Calu3 (cell line): ENCODE results near the gene NEXMIF. TPM values are rescaled to one million over a fixed set of nuclear protein-coding genes. Genes with fewer than 3 reads are reported as not detected.

Experiments used
- BruUV-seq: library from RNA; stranded (reverse); fragments of 400-500 nt; replicated peaks from 2 replicates; lab custom pipeline; 2021; lab: Mats Ljungman, UMichigan
- CTCF ChIA-PET: fragments of 300-600 bp; sonication (Branson Sonifier 250); formaldehyde crosslinking; loops from one replicate; lab custom pipeline; 2022; ENCODE audit warnings: antibody characterized with exemption; lab: Charles Lee
- DNase-seq: peaks from one replicate; pipeline ENCODE4 v3.0.0; 2022
- H3K27ac Mint-ChIP-seq: one replicate; pipeline ENCODE4 v1.8.0; 2022; ENCODE audit warnings: mixed read lengths; ENCODE audit not compliant: unreplicated experiment
- H3K27me3 Mint-ChIP-seq: one replicate; pipeline ENCODE4 v1.8.0; 2022; ENCODE audit warnings: mixed read lengths; ENCODE audit not compliant: unreplicated experiment
- H3K36me3 Mint-ChIP-seq: one replicate; pipeline ENCODE4 v1.8.0; 2022; ENCODE audit warnings: mild to moderate bottlenecking, moderate library complexity, mixed read lengths; ENCODE audit not compliant: insufficient read depth, unreplicated experiment
- H3K4me1 Mint-ChIP-seq: one replicate; pipeline ENCODE4 v1.8.0; 2022; ENCODE audit warnings: mild to moderate bottlenecking, low read depth, mixed read lengths; ENCODE audit not compliant: unreplicated experiment
- H3K4me3 Mint-ChIP-seq: one replicate; pipeline ENCODE4 v1.8.0; 2022; ENCODE audit warnings: mild to moderate bottlenecking, low read depth, moderate library complexity, mixed read lengths; ENCODE audit not compliant: unreplicated experiment
- H3K9me3 Mint-ChIP-seq: one replicate; pipeline ENCODE4 v1.8.0; 2022; ENCODE audit warnings: low read depth, mixed read lengths; ENCODE audit not compliant: unreplicated experiment
- intact Hi-C: fragments of 100-400 bp; cut with micrococcal nuclease; formaldehyde crosslinking; loops from one replicate; pipeline ENCODE4 v1.10.0; 2022; ENCODE audit not compliant: unreplicated experiment
- total RNA-seq: library from RNA; stranded (reverse); gene quantifications from 2 replicates; pipeline ENCODE4 v1.2.3, GENCODE V29; 2022
- TF ChIP-seq, protein P1 (sequence below): fragments of 200-600 bp; IDR thresholded peaks from one replicate; pipeline ENCODE4 v1.8.0; 2022; ENCODE audit warnings: antibody characterized with exemption; ENCODE audit not compliant: unreplicated experiment

Gene NEXMIF
- total RNA-seq, 1 experiment from 2014 or later = not detected

DNA sequence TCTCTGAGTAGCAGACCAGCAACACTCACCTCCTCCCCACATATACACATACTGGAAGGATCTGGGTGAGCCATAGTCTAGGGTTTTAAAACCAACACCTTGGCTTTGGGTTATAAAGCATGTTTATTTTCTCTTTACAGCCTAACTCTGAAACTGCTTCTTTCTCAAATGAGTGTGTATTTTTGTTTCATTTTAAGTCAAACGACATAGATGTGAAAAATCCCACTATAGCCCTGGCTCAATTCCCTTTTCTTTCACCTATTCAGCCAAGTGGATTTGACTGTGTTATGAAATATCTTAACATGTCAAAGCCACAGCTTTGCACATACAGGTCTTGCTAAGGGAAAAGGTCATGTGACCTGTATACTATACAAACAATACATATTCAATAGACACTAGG, 13.8 kb downstream of the NEXMIF start:
- no peak overlapping the region for H3K27ac Mint-ChIP-seq
- H3K36me3 Mint-ChIP-seq = no peaks in the 10 kb centered on the region
- H3K9me3 Mint-ChIP-seq = peaks cover 6% of the 10 kb centered on the region
- no TSS peak for BruUV-seq
- intact Hi-C loops = no loop called here
- no peak overlapping the region for H3K4me3 Mint-ChIP-seq
- CTCF ChIA-PET = interaction anchor here (0.6 kb wide), 1 partner anchor 377 kb away, joined by 3 read pairs; no protein-coding TSS in a partner anchor
- TF ChIP-seq, protein P1, sequence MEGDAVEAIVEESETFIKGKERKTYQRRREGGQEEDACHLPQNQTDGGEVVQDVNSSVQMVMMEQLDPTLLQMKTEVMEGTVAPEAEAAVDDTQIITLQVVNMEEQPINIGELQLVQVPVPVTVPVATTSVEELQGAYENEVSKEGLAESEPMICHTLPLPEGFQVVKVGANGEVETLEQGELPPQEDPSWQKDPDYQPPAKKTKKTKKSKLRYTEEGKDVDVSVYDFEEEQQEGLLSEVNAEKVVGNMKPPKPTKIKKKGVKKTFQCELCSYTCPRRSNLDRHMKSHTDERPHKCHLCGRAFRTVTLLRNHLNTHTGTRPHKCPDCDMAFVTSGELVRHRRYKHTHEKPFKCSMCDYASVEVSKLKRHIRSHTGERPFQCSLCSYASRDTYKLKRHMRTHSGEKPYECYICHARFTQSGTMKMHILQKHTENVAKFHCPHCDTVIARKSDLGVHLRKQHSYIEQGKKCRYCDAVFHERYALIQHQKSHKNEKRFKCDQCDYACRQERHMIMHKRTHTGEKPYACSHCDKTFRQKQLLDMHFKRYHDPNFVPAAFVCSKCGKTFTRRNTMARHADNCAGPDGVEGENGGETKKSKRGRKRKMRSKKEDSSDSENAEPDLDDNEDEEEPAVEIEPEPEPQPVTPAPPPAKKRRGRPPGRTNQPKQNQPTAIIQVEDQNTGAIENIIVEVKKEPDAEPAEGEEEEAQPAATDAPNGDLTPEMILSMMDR = no peak
- no peaks in the 10 kb centered on the region for H3K4me1 Mint-ChIP-seq
- DNase-seq = no peak
- no peaks in the 10 kb centered on the region for H3K27me3 Mint-ChIP-seq

DNA sequence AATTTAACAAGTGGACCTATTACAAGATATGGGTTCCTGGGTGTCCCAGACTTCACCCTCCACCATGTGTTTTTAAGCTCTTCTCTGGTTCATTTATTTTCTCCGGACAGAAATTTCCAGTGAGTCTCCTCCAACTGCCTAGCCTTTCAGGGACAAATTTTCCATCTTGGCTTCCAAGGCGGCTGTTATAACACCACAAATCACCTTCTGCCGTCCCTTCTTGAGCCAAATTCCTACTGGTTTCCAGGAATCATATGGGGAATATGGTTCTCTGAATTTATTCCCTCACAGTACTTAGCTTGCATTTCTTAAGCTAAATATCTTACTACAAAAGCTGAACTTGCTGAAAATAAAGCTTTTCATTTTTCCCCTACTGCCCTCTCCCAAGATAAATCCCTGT, 18.8 kb downstream of the NEXMIF start:
- H3K4me1 Mint-ChIP-seq = no peaks in the 10 kb centered on the region

GRCh38 chrX:74902806-74903205, 22.4 kb downstream of the NEXMIF start:
- no TSS peak for BruUV-seq
- H3K36me3 Mint-ChIP-seq = no peaks in the 10 kb centered on the region
- CTCF ChIA-PET = interaction anchor here (0.8 kb wide), 1 partner anchor 26 kb away, joined by 6 read pairs; no protein-coding TSS in a partner anchor
- H3K9me3 Mint-ChIP-seq = peaks cover 7% of the 10 kb centered on the region
- H3K4me3 Mint-ChIP-seq = no peak overlapping the region
- no peaks in the 10 kb centered on the region for H3K27me3 Mint-ChIP-seq
- intact Hi-C loops = no loop called here
- H3K4me1 Mint-ChIP-seq = no peaks in the 10 kb centered on the region
- TF ChIP-seq, protein P1 = no peak
- H3K27ac Mint-ChIP-seq = no peak overlapping the region
- no peak for DNase-seq

More for the DNA sequence above, 18.8 kb downstream of the NEXMIF start:
- intact Hi-C loops = no loop called here
- TF ChIP-seq, protein P1 = no peak
- Mint-ChIP-seq H3K9me3 (peaks cover 2% of the 10 kb centered on the region), H3K4me3 (no peak overlapping the region), H3K27me3 (no peaks in the 10 kb centered on the region), H3K36me3 (no peaks in the 10 kb centered on the region), H3K27ac (no peak overlapping the region)
- CTCF ChIA-PET = no interaction called here
- BruUV-seq = no TSS peak
- DNase-seq = no peak

- DNase-seq = no peak
- Mint-ChIP-seq H3K9me3 (peaks cover 5% of the 10 kb centered on the region), H3K27me3 (no peaks in the 10 kb centered on the region)
These were observed 32.7 kb downstream of the NEXMIF start for GRCh38 chrX:74892561-74892960.

More at GRCh38 chrX:74892561-74892960, 32.7 kb downstream of the NEXMIF start:
- TF ChIP-seq, protein P1 = no peak
- no TSS peak for BruUV-seq
- intact Hi-C loops = no loop called here
- CTCF ChIA-PET = no interaction called here
- no peak overlapping the region for H3K27ac Mint-ChIP-seq
- H3K36me3 Mint-ChIP-seq = no peaks in the 10 kb centered on the region
- H3K4me1 Mint-ChIP-seq = no peaks in the 10 kb centered on the region
- no peak overlapping the region for H3K4me3 Mint-ChIP-seq
